Memory B cell (primary cell): ENCODE results near the gene PCDHA4.
"Not testable (repeated sequence)": the region's sequence is repeated elsewhere in the genome, so short reads cannot be mapped to it uniquely, and the experiment has no call there.

Source experiments
- ATAC-seq: fragments of 150-1000 bp; cut with Tn5 transposase; 2 replicates; pipeline ENCODE4 v1.10.0; 2021; ENCODE audit warnings: low read depth, mild to moderate bottlenecking, moderate library complexity
- DNase-seq, 2 donors: peaks; one replicate each; pipeline ENCODE4 v3.0.0; 2022; ENCODE audit warnings: low spot score in 2 of 2
- H3K27ac Mint-ChIP-seq: one replicate; pipeline ENCODE4 v1.8.0; 2022; ENCODE audit warnings: mild to moderate bottlenecking, moderate library complexity, mixed read lengths
- H3K27me3 Mint-ChIP-seq: one replicate; pipeline ENCODE4 v1.8.0; 2022; ENCODE audit warnings: mixed read lengths
- H3K36me3 Mint-ChIP-seq: one replicate; pipeline ENCODE4 v1.8.0; 2022; ENCODE audit warnings: mild to moderate bottlenecking, mixed read lengths
- H3K4me1 Mint-ChIP-seq: one replicate; pipeline ENCODE4 v1.8.0; 2022; ENCODE audit warnings: mixed read lengths
- H3K4me3 Mint-ChIP-seq: one replicate; pipeline ENCODE4 v1.8.0; 2022; ENCODE audit warnings: mild to moderate bottlenecking, moderate library complexity, mixed read lengths
- H3K9me3 Mint-ChIP-seq: one replicate; pipeline ENCODE4 v1.8.0; 2022; ENCODE audit warnings: mixed read lengths

The PCDHA4 gene

GRCh38 chr5:140806834-140807775 lies at the start of gene PCDHA4:
Gene PCDHA4, plus strand, starts transcription at chr5:140807068.
- peaks cover 9% of the 10 kb centered on the region for H3K9me3 Mint-ChIP-seq
- H3K36me3 Mint-ChIP-seq, result no peaks in the 10 kb centered on the region
- H3K27me3 Mint-ChIP-seq, result peaks cover 2% of the 10 kb centered on the region
- ATAC-seq (no peak), DNase-seq (no peak)
- no peak within 1 kb of the TSS for H3K27ac Mint-ChIP-seq
- peak within 1 kb of the TSS; percentile 27 for H3K4me3 Mint-ChIP-seq
- no peaks in the 10 kb centered on the region for H3K4me1 Mint-ChIP-seq

GRCh38 chr5:140764177-140764973 lies 42.5 kb upstream of the PCDHA4 start:
- no peaks in the 10 kb centered on the region for H3K27me3 Mint-ChIP-seq
- no peak overlapping the region for H3K27ac Mint-ChIP-seq
- H3K9me3 Mint-ChIP-seq, result peaks cover 21% of the 10 kb centered on the region
- no peak for DNase-seq
- no peaks in the 10 kb centered on the region for H3K4me1 Mint-ChIP-seq
- ATAC-seq, result no peak
- H3K4me3 Mint-ChIP-seq, result no peak overlapping the region
- H3K36me3 Mint-ChIP-seq, result peaks cover 3% of the 10 kb centered on the region

- Mint-ChIP-seq H3K4me1 (no peaks in the 10 kb centered on the region), H3K9me3 (peaks cover 20% of the 10 kb centered on the region), H3K27ac (no peak overlapping the region), H3K27me3 (no peaks in the 10 kb centered on the region), H3K4me3 (no peak overlapping the region), H3K36me3 (peaks cover 3% of the 10 kb centered on the region)
- ATAC-seq, result no peak
- DNase-seq, result no peak
Measured at GRCh38 chr5:140767444-140767843, 39.4 kb upstream of the PCDHA4 start.

- H3K27ac Mint-ChIP-seq, result no peak overlapping the region
- H3K4me1 Mint-ChIP-seq, result no peaks in the 10 kb centered on the region
- peaks cover 3% of the 10 kb centered on the region for H3K36me3 Mint-ChIP-seq
- DNase-seq, result no peak
- H3K27me3 Mint-ChIP-seq, result peaks cover 3% of the 10 kb centered on the region
- ATAC-seq, result no peak
- H3K4me3 Mint-ChIP-seq, result no peak overlapping the region
- peaks cover 22% of the 10 kb centered on the region for H3K9me3 Mint-ChIP-seq
Measured at GRCh38 chr5:140780512-140780911, 26.4 kb upstream of the PCDHA4 start.

GRCh38 chr5:140785905-140786686 lies 20.8 kb upstream of the PCDHA4 start, which contains the start of gene PCDHA1:
Gene PCDHA1, plus strand, starts transcription at chr5:140786140.
- H3K27ac Mint-ChIP-seq, result no peak within 1 kb of the TSS
- DNase-seq (no peak), ATAC-seq (no peak)
- H3K27me3 Mint-ChIP-seq, result peaks cover 6% of the 10 kb centered on the region
- H3K4me3 Mint-ChIP-seq, result no peak within 1 kb of the TSS
- H3K36me3 Mint-ChIP-seq, result peaks cover 5% of the 10 kb centered on the region
- peaks cover 14% of the 10 kb centered on the region for H3K9me3 Mint-ChIP-seq
- H3K4me1 Mint-ChIP-seq, result no peaks in the 10 kb centered on the region

GRCh38 chr5:140787422-140787821 lies 19.4 kb upstream of the PCDHA4 start:
- not testable (repeated sequence) for ATAC-seq, H3K27ac Mint-ChIP-seq, H3K36me3 Mint-ChIP-seq, H3K27me3 Mint-ChIP-seq, DNase-seq, H3K4me1 Mint-ChIP-seq, H3K4me3 Mint-ChIP-seq
- peaks cover 14% of the 10 kb centered on the region for H3K9me3 Mint-ChIP-seq

- peaks cover 13% of the 10 kb centered on the region for H3K9me3 Mint-ChIP-seq
- not testable (repeated sequence) for H3K36me3 Mint-ChIP-seq, H3K4me1 Mint-ChIP-seq, DNase-seq, H3K27ac Mint-ChIP-seq, ATAC-seq, H3K27me3 Mint-ChIP-seq, H3K4me3 Mint-ChIP-seq
Measured at GRCh38 chr5:140787849-140788504, 18.9 kb upstream of the PCDHA4 start.

GRCh38 chr5:140791089-140791488 lies 15.8 kb upstream of the PCDHA4 start:
- H3K36me3 Mint-ChIP-seq, result peaks cover 3% of the 10 kb centered on the region
- H3K4me3 Mint-ChIP-seq, result no peak overlapping the region
- peaks cover 7% of the 10 kb centered on the region for H3K9me3 Mint-ChIP-seq
- H3K27me3 Mint-ChIP-seq, result peaks cover 7% of the 10 kb centered on the region
- ATAC-seq, result no peak
- no peak for DNase-seq
- H3K27ac Mint-ChIP-seq, result no peak overlapping the region
- no peaks in the 10 kb centered on the region for H3K4me1 Mint-ChIP-seq

GRCh38 chr5:140794595-140795258 lies 12.1 kb upstream of the PCDHA4 start, which contains the start of gene PCDHA2:
Gene PCDHA2, plus strand, starts transcription at chr5:140794852.
- peaks cover 6% of the 10 kb centered on the region for H3K9me3 Mint-ChIP-seq
- no peaks in the 10 kb centered on the region for H3K4me1 Mint-ChIP-seq
- H3K27me3 Mint-ChIP-seq, result peaks cover 4% of the 10 kb centered on the region
- H3K27ac Mint-ChIP-seq, result no peak within 1 kb of the TSS
- no peak within 1 kb of the TSS for H3K4me3 Mint-ChIP-seq
- H3K36me3 Mint-ChIP-seq, result peaks cover 1% of the 10 kb centered on the region
- DNase-seq, result no peak
- no peak for ATAC-seq

- Mint-ChIP-seq H3K36me3 (peaks cover 1% of the 10 kb centered on the region), H3K9me3 (peaks cover 7% of the 10 kb centered on the region), H3K4me1 (no peaks in the 10 kb centered on the region), H3K4me3 (no peak overlapping the region), H3K27me3 (peaks cover 4% of the 10 kb centered on the region), H3K27ac (no peak overlapping the region)
- ATAC-seq (no peak), DNase-seq (no peak)
Measured at GRCh38 chr5:140795259-140795641, 11.6 kb upstream of the PCDHA4 start.

GRCh38 chr5:140796072-140796717 lies 10.7 kb upstream of the PCDHA4 start:
- not testable (repeated sequence) for H3K27ac Mint-ChIP-seq, ATAC-seq, H3K36me3 Mint-ChIP-seq, H3K27me3 Mint-ChIP-seq, H3K4me1 Mint-ChIP-seq, H3K9me3 Mint-ChIP-seq, DNase-seq, H3K4me3 Mint-ChIP-seq

- H3K27me3 Mint-ChIP-seq, result peaks cover 2% of the 10 kb centered on the region
- H3K4me3 Mint-ChIP-seq, result no peak overlapping the region
- H3K9me3 Mint-ChIP-seq, result peaks cover 7% of the 10 kb centered on the region
- ATAC-seq, result no peak
- no peak overlapping the region for H3K27ac Mint-ChIP-seq
- no peaks in the 10 kb centered on the region for H3K4me1 Mint-ChIP-seq
- DNase-seq, result no peak
- peaks cover 1% of the 10 kb centered on the region for H3K36me3 Mint-ChIP-seq
Measured at GRCh38 chr5:140796718-140797095, 10.2 kb upstream of the PCDHA4 start.
